ENCODE data around the gene JAGN1.

DNA sequence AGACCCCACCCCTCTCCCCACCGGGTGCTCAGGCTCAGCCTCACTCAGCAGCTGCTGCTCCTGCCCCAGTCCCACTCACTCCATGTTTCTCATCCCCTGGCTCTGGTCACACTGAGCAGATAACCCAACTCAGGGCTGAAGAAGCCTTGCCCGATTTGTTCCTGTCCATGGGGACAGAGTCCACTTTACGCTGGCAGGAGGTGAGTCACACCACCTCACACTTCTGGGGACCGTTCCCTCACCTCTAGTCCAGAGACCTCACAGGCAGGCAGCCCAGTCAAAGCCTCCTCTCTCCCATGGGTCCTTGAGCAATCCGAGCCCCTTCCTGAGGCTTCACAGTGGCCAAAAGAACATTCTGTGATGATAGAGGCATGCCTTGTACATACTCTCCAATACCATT, 11.7 kb upstream of the JAGN1 start:
- TF ChIP-seq EZH2 (IDR thresholded peaks at IDR 0.05) (no peak), POLR2AphosphoS5 (IDR thresholded peaks at IDR 0.05; ENCODE audit: borderline replicate concordance, low read depth, low read length) (no peak), FOXP2 (optimal IDR thresholded peaks at IDR 0.05; ENCODE audit: control extremely low read depth, extremely low read length, insufficient read depth) (no peak)
